GM19025 (cell line): ENCODE measurements around the gene CLTCL1.
A peak's percentile ranks its signal among the peaks of the same experiment; 100 is the strongest.

ENCODE experiments used
- ATAC-seq: cut with Tn5 transposase; IDR thresholded peaks from one replicate; pipeline ENCODE4 v1.9.1; 2021; ENCODE audit warnings: mild to moderate bottlenecking, low read depth, moderate library complexity; ENCODE audit not compliant: unreplicated experiment

CLTCL1 gene

GRCh38 chr22:19178065-19178656 is 113.4 kb downstream of the CLTCL1 start:
- ATAC-seq = peak; percentile 41

- no peak for ATAC-seq
Observed at GRCh38 chr22:19177164-19178064, 114.1 kb downstream of the CLTCL1 start.

GRCh38 chr22:19176732-19177131 is 114.8 kb downstream of the CLTCL1 start:
- no peak for ATAC-seq

GRCh38 chr22:19176175-19176643 is 115.3 kb downstream of the CLTCL1 start:
- no peak for ATAC-seq

- ATAC-seq = no peak
Observed at GRCh38 chr22:19175602-19176174, 115.8 kb downstream of the CLTCL1 start.

- ATAC-seq = no peak
Observed at GRCh38 chr22:19175026-19175601, 116.4 kb downstream of the CLTCL1 start.

- no peak for ATAC-seq
Observed at GRCh38 chr22:19174106-19175025, 117.2 kb downstream of the CLTCL1 start.

GRCh38 chr22:19173047-19174035 is 118.2 kb downstream of the CLTCL1 start:
- no peak for ATAC-seq

- no peak for ATAC-seq
Observed at GRCh38 chr22:19172213-19173046, 119.1 kb downstream of the CLTCL1 start.

GRCh38 chr22:19169947-19170318 is 121.6 kb downstream of the CLTCL1 start:
- ATAC-seq = no peak

GRCh38 chr22:19169002-19169946 is 122.2 kb downstream of the CLTCL1 start:
- no peak for ATAC-seq

- no peak for ATAC-seq
Observed at GRCh38 chr22:19168088-19168890, 123.2 kb downstream of the CLTCL1 start.

- ATAC-seq = no peak
Observed at GRCh38 chr22:19167106-19167869, 124.2 kb downstream of the CLTCL1 start.

- no peak for ATAC-seq
Observed at GRCh38 chr22:19166421-19166820, 125.1 kb downstream of the CLTCL1 start.

- no peak for ATAC-seq
Observed at GRCh38 chr22:19164425-19164824, 127.1 kb downstream of the CLTCL1 start.
